Upper lobe of right lung (tissue), 1 donor: Measurements from ENCODE around the gene BRSK2. TPM values are rescaled to one million over a fixed set of nuclear protein-coding genes. Genes with fewer than 3 reads are reported as not detected.

Experiments
- ATAC-seq: fragments of 200-7000 bp; cut with Tn5 transposase; one replicate; pipeline ENCODE4 v1.9.1; 2020; ENCODE audit warnings: mild to moderate bottlenecking, moderate library complexity
- DNase-seq: peaks from one replicate; pipeline ENCODE4 v3.0.0-alpha.2; 2020
- H3K27ac ChIP-seq: fragments of 200-600 bp; one replicate; pipeline ENCODE4 v1.8.0; 2022
- H3K27me3 ChIP-seq: fragments of 200-600 bp; one replicate; pipeline ENCODE4 v1.8.0; 2022; ENCODE audit warnings: mild to moderate bottlenecking
- H3K36me3 ChIP-seq: fragments of 200-600 bp; one replicate; pipeline ENCODE4 v1.8.0; 2022
- H3K4me1 ChIP-seq: fragments of 200-600 bp; one replicate; pipeline ENCODE4 v1.8.0; 2022
- H3K4me3 ChIP-seq: fragments of 200-600 bp; one replicate; pipeline ENCODE4 v1.8.0; 2022; ENCODE audit warnings: mild to moderate bottlenecking
- H3K9me3 ChIP-seq: fragments of 200-600 bp; one replicate; pipeline ENCODE4 v1.8.0; 2022
- intact Hi-C: fragments of 100-400 bp; cut with DNase I; formaldehyde crosslinking; loops from one replicate; pipeline ENCODE4 v1.11.0; 2022
- total RNA-seq: library from RNA; stranded (reverse); fragmentation: NEBNext Ultra II Directional; extraction: Animal tissue kit (Norgen Biotek cat#: 25700); gene quantifications from one replicate; pipeline ENCODE4 v1.2.1, GENCODE V29; 2021
- TF ChIP-seq, protein P1 (sequence below): fragments of 200-600 bp; IDR thresholded peaks from one replicate; pipeline ENCODE4 v1.8.0; 2022; ENCODE audit warnings: antibody characterized with exemption
- donor health status: DM: no; HTN: yes; CAD: no; lungs with severe emphysema.

BRSK2 gene
- total RNA-seq, 1 donor from 2014 or later = 0.26 TPM

GRCh38 chr11:1371377-1371776 is 18.4 kb upstream of the BRSK2 start:
- Histone ChIP-seq H3K4me3 (no peak overlapping the region), H3K27ac (no peak overlapping the region), H3K27me3 (peaks cover 8% of the 10 kb centered on the region), H3K36me3 (no peaks in the 10 kb centered on the region), H3K4me1 (no peaks in the 10 kb centered on the region), H3K9me3 (no peaks in the 10 kb centered on the region)
- no peak for DNase-seq
- intact Hi-C loops = no loop called here
- ATAC-seq = no peak
- TF ChIP-seq, protein P1, sequence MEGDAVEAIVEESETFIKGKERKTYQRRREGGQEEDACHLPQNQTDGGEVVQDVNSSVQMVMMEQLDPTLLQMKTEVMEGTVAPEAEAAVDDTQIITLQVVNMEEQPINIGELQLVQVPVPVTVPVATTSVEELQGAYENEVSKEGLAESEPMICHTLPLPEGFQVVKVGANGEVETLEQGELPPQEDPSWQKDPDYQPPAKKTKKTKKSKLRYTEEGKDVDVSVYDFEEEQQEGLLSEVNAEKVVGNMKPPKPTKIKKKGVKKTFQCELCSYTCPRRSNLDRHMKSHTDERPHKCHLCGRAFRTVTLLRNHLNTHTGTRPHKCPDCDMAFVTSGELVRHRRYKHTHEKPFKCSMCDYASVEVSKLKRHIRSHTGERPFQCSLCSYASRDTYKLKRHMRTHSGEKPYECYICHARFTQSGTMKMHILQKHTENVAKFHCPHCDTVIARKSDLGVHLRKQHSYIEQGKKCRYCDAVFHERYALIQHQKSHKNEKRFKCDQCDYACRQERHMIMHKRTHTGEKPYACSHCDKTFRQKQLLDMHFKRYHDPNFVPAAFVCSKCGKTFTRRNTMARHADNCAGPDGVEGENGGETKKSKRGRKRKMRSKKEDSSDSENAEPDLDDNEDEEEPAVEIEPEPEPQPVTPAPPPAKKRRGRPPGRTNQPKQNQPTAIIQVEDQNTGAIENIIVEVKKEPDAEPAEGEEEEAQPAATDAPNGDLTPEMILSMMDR = no peak

GRCh38 chr11:1371836-1372465 is 17.8 kb upstream of the BRSK2 start:
- H3K27me3 ChIP-seq = peaks cover 8% of the 10 kb centered on the region
- intact Hi-C loops = no loop called here
- no peaks in the 10 kb centered on the region for H3K9me3 ChIP-seq
- ATAC-seq (no peak), DNase-seq (no peak)
- H3K36me3 ChIP-seq = no peaks in the 10 kb centered on the region
- H3K27ac ChIP-seq = no peak overlapping the region
- TF ChIP-seq, protein P1 = no peak
- no peaks in the 10 kb centered on the region for H3K4me1 ChIP-seq
- no peak overlapping the region for H3K4me3 ChIP-seq

DNA sequence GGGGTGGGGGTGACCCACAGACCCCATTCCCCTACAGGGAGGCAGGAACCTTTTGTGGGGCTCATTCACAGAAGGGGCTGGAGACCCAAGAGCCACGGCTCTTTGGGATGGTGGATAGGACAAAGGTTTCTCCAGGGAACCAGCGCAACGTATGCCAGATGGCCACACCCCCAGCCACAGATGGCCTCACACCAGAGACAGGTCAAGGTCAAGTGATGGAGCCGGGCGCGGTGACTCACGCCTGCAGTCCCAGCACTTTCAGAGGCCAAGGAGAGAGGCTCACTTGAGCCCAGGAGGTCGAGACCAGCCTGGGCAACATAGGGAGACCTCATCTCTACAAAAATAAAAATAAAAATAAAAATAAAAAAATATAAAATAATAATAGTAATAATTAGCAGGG is 17.1 kb upstream of the BRSK2 start:
- intact Hi-C loops = no loop called here
- Histone ChIP-seq H3K27ac (no peak overlapping the region), H3K9me3 (no peaks in the 10 kb centered on the region), H3K27me3 (peaks cover 8% of the 10 kb centered on the region), H3K36me3 (no peaks in the 10 kb centered on the region), H3K4me3 (no peak overlapping the region), H3K4me1 (no peaks in the 10 kb centered on the region)
- ATAC-seq (no peak), DNase-seq (no peak)
- TF ChIP-seq, protein P1 = no peak

DNA sequence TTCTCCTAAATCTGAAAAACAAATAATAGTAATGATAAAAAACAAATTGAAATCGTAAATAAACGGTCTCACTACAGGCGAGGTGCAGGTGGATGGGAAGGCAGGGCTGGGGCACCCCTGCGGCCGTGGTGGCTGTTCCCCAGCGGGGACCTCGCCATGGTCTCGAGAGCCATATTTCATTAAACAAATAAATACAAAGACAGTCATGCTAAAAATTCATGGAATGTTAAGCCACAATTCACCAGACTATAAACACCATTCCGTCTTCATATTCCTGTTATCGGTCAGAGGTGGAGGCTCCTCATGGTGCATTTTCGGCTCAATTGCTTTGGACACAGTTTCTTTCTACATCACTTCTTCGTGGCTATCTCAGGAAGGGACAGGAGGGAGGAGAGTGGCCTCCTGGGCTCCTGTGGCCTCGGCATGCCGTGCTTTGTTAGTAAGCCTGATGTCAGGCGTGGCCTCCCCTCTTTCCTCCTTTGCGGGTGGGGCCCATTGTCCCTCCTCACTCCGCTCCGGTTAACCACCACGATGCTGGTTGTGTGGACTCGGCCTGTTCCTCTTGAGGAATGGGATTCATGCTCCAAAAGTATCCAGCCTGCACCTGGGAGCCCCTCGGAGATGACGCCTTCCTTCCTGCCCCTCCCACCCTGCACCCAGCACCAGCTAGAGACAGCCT is 16.1 kb upstream of the BRSK2 start:
- Histone ChIP-seq H3K4me1 (no peaks in the 10 kb centered on the region), H3K9me3 (no peaks in the 10 kb centered on the region), H3K36me3 (no peaks in the 10 kb centered on the region), H3K4me3 (no peak overlapping the region), H3K27me3 (peaks cover 8% of the 10 kb centered on the region), H3K27ac (no peak overlapping the region)
- ATAC-seq (no peak), DNase-seq (no peak)
- intact Hi-C loops = no loop called here
- TF ChIP-seq, protein P1 = no peak

- Histone ChIP-seq H3K4me3 (no peak overlapping the region), H3K27ac (no peak overlapping the region), H3K9me3 (no peaks in the 10 kb centered on the region), H3K36me3 (no peaks in the 10 kb centered on the region), H3K4me1 (no peaks in the 10 kb centered on the region), H3K27me3 (peaks cover 8% of the 10 kb centered on the region)
- no peak for DNase-seq
- TF ChIP-seq, protein P1 = no peak
- ATAC-seq = no peak
- intact Hi-C loops = no loop called here
Measured at GRCh38 chr11:1375161-1375954, 14.4 kb upstream of the BRSK2 start.
